ENCODE measurements around the gene ZNF516. TPM values are rescaled to one million over a fixed set of nuclear protein-coding genes. Genes with fewer than 3 reads are reported as not detected.
"Not testable (repeated sequence)": the region's sequence is repeated elsewhere in the genome, so short reads cannot be mapped to it uniquely, and the experiment has no call there.

ZNF516 gene
- 20.3 TPM for total RNA-seq
- long read RNA-seq, partial matches to known transcripts: 1 of 7 reads
- long read RNA-seq, other reads (novel, unspliced or antisense): 6 of 7 reads

GRCh38 chr18:76495006-76495370 is at the start of gene ZNF516:
ZNF516 (minus strand) TSS chr18:76495242; CDS start chr18:76443054, 52,188 bp downstream.
- DNase-seq (ENCODE audit: low spot score): no peak

- DNase-seq (ENCODE audit: low spot score): no peak
Measured at GRCh38 chr18:76538846-76539245, 43.8 kb upstream of the ZNF516 start.

- DNase-seq (ENCODE audit: low spot score): no peak
Measured at GRCh38 chr18:76537621-76538020, 42.6 kb upstream of the ZNF516 start.

GRCh38 chr18:76536593-76536992 is 41.6 kb upstream of the ZNF516 start:
- DNase-seq (ENCODE audit: low spot score): not testable (repeated sequence)

DNA sequence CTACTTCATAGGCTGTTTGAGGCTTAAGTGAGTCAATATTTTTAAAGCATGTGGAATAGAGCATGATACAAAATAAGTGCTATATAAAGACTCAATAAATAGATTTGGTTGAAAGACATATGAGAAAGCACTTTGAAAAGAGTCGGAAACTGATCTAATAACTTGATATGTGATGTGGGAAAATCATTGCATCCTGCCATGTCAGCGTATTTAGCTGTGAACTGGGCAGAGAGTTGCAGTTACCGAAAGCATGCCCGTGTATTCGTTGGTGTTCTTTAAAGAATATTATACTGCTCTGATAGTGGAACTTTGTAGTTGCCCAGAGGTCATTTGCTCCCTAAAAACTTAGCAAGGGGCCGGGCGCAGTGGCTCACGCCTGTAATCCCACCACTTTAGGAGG is 37.8 kb upstream of the ZNF516 start:
- no peak for DNase-seq (ENCODE audit: low spot score)

DNA sequence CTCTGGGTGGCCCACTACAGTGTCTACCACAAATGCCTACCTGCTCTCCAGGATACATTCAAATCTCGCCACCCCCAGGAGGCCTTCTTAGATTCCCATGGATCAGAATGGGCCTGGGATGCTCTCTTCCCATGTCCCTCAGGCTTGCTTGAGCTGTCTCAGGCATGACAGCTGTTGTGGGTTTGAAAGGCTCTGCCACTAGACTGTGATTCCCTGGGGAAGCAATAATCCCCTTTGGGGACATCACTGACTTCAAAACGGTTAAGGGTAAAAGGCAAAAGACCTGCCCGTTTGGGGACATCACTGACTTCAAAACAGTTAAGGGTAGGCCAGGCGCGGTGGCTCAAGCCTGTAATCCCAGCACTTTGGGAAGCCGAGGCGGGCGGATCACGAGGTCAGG is 35.8 kb upstream of the ZNF516 start:
- DNase-seq (ENCODE audit: low spot score): no peak

DNA sequence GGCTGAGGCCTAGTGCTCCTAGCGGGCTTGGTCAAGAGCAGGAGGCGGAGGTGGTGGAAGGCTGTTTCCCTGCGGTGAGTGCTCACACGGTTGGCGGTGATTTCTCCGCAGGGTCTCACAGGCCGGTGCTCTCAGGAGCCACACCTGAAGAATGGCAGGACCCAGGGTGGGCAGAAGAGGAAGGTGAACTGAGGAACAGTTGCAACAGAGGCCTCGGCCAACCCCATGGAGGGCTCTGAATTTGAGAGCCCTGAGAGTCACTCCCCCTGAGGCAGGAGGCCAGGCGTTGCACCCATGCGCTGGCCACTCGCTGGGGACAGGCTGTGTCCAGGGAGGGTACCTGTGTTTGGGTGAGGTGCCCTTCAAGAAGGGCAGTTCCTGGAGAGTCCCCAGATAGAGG is 35.3 kb upstream of the ZNF516 start:
- DNase-seq (ENCODE audit: low spot score): no peak

DNA sequence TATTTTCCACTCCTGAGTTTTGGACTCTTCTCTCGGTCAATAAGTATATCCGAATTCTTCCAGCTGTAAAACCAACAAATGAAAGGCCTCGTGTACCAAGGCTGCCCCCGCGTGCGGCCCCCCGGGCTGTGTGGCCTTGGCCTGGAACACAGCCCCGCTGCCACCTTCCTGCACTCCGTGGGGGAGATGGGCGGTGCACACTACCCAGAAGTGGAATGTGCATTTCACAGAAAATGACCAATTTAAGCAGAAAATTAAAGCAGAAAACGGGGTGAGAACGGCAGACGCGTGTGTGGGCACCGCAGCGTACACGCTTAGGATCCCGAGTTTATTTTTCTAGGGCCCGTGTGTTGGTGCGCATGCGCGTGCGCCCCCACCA is 34.4 kb upstream of the ZNF516 start:
- no peak for DNase-seq (ENCODE audit: low spot score)

DNA sequence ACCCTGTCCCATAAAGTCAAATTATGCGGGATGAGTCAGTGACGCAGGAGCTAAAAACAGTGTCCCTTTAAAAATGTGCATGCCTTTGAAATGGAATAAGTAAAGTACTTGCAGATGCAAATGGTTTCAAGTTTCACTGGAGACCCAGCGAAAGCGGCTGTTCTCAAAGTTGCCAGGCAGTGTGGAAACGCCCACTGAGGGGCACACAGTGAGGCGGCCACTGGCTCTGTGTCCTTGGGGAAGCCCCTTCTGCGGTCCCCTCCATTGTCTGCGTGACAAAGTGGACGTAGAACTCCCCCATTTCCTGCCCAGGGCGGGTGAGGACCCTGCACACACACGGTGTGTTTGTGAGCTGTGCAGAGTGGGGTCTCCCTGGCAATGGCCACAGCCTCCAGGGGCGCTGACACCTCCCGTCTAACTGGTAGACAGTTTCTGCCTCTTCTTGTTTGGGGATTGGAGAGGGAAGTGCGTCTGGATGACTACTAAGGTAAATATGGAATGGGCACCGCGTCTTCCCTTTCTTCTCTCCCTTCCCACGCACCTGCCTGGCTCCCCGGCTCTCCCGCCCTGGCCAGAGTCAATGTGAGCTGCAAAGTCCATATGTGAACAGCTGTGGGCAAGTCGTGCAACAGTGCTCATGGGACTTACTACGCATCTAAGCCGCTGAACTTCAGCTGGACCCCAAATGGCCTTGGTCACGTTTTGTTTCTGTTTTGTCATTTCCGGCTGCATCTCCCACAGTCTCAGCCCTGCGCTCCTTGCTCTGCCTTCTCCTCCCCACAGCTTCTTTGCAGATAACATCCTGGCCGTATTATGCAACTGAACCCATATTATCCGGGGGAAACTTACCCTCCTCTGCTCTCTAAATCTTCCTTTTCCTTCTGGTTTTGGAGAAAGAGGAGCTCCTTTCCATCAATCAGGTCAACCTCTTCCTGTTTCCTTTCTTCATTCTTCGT is 33.7 kb upstream of the ZNF516 start:
- no peak for DNase-seq (ENCODE audit: low spot score)

GRCh38 chr18:76525911-76526310 is 30.9 kb upstream of the ZNF516 start:
- no peak for DNase-seq (ENCODE audit: low spot score)

DNA sequence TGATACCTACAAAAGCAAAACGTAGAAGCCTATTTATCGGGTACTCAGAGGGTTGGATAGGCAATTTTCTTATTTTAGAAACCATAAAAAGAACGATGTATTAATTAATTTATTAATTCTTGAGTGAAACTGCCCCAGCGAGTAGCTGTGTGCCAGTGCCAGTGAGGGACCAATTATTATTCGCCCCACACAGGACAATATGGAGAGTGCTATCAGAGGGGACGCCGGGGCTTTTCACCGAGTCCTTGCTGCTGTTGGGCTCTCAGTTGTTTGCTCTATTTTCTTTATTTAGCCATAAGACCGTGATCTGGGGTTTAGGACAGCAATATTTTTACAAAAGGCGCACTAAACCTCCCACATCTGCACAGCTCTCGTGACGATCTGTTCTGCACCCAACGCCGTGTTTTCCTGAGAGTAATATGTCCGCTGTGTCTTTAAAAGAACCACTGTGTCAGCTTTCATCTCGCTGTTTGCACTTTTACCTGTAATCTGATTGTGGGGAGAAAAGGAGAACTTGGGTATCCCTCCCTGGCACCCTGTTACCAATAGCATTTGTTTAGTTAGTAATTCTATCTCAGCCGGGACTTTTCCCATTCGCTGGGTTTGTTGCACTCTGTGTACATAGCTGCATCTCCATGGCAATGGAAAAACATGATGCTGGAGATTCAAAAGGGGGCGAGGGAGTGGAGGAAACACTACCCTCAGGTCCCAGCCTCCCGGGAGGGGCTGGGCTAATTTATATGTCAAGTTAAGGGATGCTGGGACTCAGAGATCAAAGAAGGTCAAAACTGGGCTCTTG is 30.1 kb upstream of the ZNF516 start:
- no peak for DNase-seq (ENCODE audit: low spot score)

GRCh38 chr18:76524477-76524876 is 29.4 kb upstream of the ZNF516 start:
- DNase-seq (ENCODE audit: low spot score): no peak

- DNase-seq (ENCODE audit: low spot score): no peak
Measured at GRCh38 chr18:76522551-76522950, 27.5 kb upstream of the ZNF516 start.

DNA sequence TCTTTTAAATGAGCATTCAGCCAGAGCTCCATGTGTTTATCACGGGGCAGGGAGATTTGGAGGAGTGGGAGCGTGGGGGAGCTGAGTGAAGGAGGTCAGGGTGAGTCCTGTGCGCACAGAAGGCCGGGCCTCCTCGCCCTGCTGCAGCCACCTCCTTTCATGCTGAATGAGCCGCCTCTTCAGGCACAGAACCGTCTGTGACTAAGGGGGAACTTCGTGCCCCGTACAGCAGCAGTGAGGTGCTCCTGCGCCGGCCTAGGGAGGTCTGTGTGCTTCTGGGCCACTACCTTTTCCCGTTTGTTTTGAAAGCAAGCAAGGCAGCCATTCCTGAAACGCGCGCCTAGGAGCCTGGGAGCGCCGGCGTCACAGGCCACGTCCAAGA is 27.1 kb upstream of the ZNF516 start:
- DNase-seq (ENCODE audit: low spot score): no peak

- no peak for DNase-seq (ENCODE audit: low spot score)
Measured at GRCh38 chr18:76521417-76522121, 26.5 kb upstream of the ZNF516 start.

GRCh38 chr18:76518860-76519538 is 24.0 kb upstream of the ZNF516 start:
- DNase-seq (ENCODE audit: low spot score): no peak

DNA sequence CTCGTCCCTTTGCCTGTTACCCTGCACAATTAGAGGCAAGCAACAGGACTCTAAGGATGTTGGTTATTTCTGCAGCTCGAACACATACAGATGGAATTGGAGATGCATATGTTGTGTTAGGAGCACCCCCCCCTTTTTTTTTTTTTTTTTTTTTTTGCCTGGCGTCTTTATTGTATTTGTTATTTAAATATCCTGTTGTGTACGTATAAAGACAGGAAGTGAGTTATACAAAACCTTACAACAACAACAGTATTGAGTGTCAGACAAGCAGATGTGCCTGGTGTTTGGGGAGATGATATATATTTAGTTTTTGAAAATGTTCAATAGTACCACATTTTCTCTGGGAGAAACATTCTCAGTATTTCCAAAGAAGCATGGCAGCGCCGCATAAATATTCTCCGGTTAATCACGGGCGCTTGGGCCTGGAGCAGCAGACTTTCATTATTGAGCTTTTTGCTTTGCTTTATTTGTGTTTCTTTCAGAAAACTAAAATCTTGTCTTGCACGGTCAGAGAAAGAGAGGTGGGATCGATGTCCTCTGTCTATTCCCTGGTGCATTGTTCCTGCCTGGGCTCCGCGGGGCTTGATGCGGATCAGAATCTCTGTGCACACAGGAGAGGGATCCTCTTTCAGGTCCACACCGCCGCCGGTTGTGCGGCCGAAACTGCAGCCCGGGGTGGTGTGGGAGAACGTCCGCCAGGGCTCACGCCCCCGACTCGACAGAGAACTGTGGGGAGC is 23.2 kb upstream of the ZNF516 start:
- no peak for DNase-seq (ENCODE audit: low spot score)

- DNase-seq (ENCODE audit: low spot score): no peak
Measured at GRCh38 chr18:76515576-76515975, 20.5 kb upstream of the ZNF516 start.

- no peak for DNase-seq (ENCODE audit: low spot score)
Measured at GRCh38 chr18:76514573-76514972, 19.5 kb upstream of the ZNF516 start.

DNA sequence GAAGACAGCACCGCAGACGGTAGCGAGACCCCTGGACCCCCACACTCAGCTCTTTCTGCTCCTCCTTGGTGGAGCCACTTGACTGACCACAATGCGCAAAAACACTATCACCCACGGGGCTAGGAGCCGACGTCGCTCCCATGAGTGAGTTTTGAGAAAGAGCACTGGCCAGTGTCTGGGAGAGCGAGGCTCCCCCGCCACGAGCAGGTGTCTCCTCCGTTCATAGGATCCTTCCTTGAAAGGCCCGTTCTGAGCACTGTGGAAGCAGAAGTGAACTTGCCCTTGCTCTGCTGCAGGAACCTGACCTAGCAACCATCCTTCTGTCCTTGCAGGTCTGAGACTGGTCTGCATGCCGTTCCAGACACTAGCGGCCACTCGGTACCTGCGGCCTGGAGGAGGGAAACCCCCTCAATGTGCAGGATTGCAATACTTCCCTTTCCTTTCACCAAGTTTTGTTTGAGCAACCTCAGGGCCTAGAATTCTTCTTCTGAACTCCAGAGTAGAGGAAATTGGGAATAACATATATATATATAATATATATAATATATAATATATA is 12.9 kb upstream of the ZNF516 start:
- no peak for DNase-seq (ENCODE audit: low spot score)
